HG02571 (cell line): ENCODE data around the gene HEXD.
"Not testable (repeated sequence)": the region's sequence is repeated elsewhere in the genome, so short reads cannot be mapped to it uniquely, and the experiment has no call there.

Source experiments
- ATAC-seq: cut with Tn5 transposase; IDR thresholded peaks from one replicate; pipeline ENCODE4 v1.9.1; 2021; ENCODE audit warnings: mild to moderate bottlenecking, moderate library complexity; ENCODE audit not compliant: unreplicated experiment

Gene HEXD

DNA sequence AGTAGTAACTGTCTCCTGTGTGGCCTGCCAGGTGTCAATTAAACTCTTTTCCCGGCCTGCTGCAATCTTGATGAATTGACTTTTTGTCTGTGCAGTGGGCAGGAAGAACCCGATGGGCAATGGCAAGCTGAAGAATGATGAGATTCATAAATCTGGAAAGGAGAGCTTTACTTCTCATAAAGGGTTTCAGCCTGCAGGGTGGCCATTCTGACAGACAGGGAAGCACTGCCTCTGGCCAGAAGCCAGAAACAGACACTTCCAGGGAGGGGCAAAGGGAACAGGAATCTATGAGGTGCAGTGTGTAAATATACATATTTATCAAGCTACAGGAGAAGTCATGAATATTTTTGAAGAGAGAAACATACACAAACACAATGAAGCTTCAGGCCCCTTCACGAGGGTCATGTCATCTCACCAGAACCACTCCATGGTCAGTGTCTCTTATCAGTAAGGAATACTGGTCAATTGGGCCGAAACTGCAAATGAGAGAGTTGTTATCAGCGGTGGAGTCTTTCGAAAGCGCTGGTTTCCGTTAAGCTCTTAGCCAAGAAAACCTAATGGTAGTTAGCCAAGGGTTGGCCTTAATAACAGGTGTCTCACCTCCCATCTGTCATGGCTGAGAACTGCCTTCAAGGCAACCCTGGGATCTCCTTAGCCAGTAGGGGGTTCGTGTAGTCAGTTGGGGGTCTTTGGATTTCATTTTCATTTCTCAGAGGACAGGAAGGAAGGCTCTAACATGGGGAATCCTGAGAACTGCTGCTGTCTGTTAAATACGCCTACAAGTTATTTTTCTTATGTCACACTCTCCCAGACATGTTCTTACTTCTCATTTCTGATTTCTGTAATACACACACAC lies 39.2 kb downstream of the HEXD start:
- ATAC-seq, result no peak

DNA sequence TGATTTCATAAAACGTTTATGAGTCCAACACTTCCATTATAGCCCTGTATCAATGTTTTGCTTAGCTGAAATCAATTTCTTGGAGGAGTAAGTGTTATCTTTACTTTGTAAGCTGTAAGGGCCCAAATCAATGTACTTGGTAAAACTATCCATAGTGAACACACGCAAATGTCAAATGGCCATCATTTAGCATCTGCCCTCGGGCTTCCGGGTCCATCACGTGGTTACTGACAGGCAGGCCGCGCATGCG lies 39.7 kb downstream of the HEXD start:
- ATAC-seq, result no peak

DNA sequence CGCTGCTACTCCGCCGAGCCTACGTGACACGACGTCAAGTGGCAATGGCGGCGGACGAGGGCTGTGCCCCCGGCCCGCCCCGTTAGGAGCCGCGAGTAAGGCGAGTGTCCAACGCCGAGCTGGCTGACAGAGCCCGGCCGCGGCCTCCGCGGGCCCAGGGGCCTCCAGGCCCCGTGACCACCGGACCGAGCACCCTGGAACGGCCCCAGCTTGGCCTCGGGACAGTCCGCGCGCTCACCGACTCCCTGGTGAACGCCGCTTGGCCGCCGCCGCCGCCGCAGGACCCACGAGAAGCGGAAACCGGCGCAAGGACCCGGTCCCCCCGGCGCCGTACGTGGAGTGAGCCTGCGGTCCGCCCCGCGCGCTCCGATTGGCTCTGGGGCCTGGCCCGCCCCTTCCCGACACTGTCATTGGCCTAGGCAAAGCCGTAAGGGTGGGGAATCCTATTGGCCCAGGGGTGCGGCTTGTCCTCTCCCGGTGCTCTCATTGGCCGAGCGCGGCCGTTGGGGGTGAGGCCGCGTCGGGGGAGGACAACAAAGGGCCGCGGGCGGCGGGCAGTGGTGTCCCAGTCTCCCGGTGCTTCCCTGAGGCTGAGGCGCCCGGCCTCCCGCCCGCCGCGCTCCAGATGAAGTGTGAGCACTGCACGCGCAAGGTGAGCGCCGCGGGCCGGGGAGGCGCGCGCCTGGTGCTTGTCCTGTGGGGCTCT lies 40.2 kb downstream of the HEXD start, which contains the start of gene NARF:
Gene NARF, plus strand, starts transcription at position 563 of the 706 bp plus-strand sequence. Its CDS starts 63 bp downstream, at position 626.
- ATAC-seq, result peak; percentile 95

DNA sequence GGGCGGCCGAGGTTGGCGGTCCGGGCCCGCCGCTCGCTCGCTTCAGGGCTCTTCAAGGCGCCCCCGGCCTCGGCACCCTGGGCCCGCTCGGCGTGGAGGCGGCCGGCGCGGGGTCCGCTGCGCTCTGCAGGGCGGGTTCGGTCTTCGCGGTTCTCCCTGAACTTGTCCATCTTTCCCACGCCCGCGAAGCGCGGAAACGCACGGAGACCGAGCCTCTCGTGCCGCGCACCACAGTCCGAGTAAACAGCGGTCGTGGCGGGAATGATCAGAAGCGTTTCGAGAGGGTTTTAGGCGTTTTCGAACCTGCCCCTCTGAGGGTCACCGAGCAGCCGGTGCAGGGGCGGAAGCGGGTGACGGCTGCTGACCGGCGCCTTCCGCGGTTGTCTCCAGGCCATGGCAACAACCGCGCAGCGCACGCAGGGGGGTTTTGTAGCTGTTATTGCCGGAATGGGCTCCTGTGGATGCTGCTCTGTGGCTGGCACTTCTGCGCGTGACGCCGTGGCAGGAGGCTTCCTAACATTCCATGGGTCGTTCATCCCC lies 40.8 kb downstream of the HEXD start:
- ATAC-seq, result no peak

DNA sequence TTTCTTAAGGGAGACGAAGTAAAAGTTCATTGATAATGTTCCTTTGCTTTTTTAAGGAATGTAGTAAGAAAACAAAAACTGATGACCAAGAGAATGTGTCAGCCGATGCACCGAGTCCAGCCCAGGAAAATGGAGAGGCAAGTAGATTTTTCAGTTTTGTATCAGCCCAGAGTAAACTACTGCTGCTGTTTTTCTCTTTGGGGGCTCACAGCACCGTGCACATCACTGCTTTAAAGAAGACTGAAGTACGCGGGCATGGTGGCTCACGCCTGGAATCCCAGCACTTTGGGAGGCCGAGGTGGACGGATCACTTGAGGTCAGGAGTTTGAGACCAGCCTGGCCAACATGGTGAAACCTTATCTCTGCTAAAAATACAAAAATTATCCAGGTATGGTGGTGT lies 41.8 kb downstream of the HEXD start:
- not testable (repeated sequence) for ATAC-seq

DNA sequence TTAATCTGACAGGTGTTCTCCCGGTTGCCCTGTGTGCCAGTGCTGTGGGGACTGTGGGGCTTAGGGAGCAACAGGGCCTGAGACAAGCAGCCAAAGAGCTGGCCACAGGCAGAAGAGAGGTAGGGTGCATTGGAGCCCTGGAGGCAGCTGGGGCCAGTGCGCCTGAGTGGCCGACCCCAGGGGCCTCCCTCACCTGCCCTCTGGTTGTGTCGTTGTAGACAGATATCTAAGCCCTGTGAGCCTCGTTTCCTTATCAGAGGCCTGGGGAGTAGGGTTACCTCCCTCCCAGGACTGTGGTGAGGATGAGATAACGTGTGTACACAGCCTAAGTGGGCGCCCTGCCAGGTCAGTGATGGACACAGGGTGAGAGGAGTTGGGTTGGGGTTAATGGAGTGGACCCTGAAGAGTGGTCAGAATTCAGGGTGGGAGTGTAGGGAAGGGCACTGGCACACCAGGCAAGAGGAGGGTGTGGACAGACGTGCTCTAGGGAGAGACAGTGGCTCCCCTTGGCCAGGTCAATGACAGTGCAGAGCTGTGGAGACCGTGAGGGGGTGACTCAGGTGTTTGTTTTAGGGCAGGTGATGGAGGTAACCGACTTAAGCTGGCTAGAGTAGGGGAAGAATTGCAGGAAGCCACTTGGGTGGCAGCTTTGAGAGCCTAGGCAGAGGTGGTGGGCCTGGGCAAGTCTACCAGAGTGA lies 43.8 kb downstream of the HEXD start:
- ATAC-seq, result no peak

DNA sequence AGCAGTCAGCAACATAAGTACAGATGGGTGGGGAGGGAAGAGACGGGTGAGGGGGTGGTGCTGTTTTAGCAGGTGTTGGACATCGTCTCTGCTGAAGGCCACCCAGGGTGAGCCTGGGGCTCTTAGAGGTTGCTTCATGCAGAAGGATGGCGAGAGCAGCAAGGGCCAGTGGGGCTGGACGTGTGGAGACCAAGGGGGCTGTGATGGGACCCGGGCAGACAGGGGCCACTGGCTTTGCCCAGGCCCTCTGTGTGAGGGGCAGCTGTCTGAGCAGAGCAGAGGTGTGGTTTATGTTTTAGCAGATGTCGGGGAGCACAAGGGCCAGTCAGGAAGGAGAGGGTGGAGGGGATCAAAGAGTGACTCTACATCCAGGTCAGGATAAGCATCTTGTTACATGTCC lies 45.2 kb downstream of the HEXD start:
- ATAC-seq, result no peak

DNA sequence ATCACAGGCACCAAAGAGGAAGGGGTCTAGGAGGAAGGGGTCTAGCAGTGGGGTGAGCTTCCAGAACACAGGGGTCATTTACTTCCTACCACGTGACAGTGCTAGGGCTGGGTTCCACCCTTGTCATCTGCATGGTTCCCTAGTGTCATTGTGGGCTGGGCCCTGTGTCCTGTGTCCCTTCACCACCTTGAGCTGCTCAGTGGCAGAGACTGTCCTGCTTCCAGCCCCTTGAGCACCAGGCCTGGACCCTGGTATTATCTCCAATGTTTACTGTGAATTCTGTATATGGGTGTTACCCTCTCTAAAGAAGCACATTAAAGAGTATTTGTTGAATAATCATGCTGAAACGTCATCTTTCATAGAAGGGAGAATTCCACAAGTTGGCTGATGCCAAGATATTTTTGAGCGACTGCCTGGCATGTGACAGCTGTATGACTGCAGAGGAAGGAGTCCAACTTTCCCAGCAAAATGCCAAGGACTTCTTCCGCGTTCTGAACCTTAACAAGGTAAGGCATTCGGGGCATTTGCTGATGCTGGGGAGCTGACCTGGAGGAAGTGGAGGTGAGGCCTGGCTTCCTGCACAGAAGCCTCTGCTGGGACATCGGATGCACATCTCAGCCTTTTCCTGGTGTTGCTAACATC lies 45.9 kb downstream of the HEXD start:
- no peak for ATAC-seq

DNA sequence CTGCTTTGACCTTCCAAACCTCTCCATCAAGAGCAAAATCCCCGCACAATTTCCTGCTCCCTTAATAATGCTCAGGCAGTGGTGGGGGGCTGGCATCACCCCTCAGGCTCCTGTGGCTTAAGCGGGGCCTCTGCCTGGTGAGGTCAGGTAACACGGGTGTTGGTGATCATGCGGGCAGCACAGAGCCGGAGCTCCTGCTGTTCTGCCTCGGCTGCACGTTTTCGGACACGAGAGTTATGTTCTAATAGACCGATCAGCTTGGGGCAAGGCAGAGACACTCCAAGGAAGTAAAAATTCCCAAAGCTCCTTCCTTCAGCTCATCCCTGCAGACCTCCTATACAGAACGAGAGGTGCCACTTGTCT lies 46.4 kb downstream of the HEXD start:
- no peak for ATAC-seq

DNA sequence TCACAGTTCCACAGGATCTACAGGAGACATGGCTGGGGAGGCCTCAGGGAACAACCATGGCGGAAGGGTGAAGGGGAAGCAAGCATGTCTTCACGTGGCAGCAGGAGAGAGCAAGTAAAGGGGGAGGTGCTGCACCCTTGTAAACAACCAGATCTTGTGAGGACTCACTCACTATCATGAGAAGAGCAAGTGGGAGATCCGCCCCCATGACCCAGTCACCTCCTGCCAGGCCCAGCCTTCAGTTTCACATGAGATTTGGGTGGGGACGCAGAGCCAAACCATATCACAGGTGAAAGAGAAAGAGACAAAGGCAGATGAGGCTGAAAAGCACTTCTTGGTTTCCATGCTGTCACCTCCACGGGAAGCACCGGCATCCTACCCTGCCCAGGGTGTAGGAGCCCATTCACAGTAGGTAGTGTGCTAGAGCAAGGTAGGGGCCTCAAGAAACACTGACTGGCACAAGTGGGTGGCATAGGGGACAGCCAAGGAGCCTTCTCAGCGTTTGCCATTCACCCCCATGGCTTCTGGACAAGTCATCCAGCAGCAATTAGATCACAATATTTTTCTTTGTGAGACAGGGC lies 47.0 kb downstream of the HEXD start:
- ATAC-seq, result no peak

DNA sequence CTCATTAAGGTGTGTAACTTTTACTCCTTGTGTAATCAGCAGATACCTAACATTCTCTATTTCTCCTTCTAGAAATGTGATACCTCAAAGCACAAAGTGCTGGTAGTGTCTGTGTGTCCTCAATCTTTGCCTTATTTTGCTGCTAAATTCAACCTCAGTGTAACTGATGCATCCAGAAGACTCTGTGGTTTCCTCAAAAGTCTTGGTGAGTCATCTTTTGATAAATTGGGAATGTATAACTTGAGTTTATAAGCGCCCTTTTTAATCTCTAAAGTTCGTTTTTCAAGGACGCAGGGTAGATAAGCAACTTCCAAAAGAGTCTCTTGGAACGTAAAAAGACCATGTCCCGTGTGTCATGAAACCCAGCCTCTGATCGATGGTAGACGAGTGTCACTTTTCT lies 50.5 kb downstream of the HEXD start:
- ATAC-seq, result no peak

DNA sequence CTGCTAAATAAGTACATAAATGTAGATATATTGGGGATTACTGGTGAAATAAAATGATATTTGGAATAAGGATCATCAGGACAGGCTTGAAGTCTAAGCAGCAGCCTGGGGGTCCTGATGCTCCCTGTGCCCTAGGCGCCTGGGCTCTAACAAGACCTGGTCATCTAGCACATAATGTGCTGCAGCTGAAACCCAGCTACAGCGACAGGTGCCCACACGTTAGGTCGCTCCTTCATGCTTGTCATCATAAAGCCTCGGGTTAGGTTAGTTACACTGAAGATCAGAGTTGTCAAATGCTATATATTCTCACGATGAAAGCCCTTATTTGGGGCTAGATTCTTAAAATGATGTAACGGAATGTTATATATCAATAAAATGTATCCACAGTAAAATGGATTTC lies 51.9 kb downstream of the HEXD start:
- ATAC-seq, result no peak

DNA sequence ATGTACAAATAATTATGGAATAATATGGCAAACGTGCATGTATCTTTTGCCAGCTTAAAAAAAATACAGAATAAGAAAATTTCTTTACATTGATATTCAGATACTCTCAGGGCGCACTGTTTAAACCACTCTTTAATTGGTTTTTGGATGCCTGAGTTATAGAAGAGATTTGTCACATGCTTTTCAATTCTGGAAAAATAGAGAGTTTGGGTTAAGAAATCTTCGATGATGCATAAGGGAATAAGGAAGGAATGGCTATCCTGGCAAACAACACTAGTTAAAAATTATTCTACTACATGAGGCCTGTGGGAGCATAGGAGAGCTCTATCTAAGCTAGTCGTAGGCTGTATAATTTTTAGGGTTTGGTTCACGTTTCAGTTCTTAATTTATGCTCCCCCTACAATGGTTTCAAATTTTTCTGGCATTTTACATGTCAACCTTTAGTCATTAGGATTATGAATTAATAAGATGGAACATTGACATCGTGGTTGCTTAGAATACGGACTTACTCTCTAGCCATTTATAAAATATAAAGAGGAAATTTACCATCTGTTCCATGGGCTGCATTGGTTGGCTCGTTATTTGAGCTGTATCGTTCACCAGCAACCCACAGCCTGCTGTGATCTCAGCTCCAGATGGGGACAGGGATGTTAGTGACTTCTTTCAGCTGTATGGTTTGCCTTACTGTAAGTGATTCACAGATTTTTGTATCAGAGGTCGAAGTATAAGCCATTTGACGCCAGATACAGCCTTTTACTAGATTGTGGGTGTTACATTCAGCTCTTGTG lies 56.3 kb downstream of the HEXD start:
- ATAC-seq, result no peak

DNA sequence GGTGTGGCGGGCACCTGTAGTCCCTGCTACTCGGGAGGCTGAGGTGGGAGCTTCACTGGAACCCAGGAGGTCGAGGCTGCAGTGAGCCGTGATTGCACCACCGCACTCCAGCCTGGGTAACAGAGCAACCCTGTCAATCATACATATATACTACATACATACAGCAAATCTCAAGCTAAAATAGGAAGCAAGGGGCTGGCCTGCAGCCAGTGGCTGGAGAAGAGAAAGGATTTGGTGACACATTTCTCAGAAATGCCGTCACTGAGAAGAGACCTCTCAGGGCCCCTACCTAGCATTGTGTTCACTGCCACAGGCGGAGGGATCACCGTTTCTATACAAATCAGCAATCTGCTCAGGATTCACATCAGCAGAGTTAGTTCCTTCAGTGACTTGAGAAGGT lies 57.3 kb downstream of the HEXD start:
- no peak for ATAC-seq

DNA sequence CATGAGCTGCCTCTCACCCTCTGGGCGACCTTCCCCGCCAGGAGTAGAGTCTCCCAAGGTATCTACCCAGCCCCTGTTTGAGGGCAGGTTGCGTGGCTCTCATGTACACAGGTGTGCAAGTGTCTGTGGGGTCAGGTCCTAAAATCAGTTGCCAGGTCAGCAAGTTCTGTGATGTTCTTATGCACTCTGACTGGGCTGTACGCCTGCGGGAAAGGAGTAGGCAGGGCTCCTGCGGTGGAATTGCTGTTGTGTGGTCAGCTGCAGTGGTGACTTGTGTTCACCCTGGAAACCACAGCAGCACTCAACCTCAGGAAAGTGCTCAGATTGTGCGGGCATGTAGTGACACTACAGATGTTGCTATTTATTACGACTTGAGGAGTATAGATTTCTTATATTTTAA lies 59.8 kb downstream of the HEXD start:
- ATAC-seq, result no peak

DNA sequence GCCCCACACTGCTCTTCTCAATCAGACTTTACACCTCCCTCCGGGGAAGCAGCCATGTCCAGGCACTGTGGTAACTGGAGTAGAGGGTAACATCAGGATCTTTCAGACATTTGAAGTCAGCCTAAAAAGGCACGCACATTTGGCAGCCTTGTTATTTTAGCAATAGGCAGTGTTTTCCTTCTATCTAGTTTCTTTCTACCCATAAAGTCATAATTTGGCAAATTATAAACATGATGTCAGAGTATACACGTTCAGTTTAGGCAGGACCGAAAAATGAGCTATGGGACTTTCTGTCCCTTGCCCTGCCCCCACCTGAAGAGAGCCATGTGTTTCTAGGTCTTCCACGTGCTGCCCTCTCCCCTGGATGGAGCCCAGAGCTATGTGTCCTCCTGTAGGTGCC lies 61.5 kb downstream of the HEXD start:
- ATAC-seq, result no peak

DNA sequence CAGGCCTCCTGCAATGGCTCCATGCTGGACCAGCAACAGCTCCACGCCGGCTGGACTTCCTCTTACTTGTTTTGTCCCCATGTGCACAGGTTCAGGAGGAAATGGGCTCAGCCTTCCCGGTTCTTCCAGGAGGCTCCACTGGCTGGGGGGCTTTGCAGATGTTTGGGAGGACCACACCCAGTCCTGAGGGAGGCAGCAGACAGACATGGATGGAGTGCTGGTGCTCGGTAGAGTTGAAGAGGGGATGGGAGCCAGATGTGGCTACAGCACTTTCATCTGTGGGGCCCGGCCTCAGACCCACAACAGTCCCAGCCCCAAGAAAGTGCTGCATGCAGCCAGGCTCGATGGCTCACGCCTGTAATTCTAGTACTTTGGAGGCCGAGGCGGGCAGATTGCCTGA lies 62.2 kb downstream of the HEXD start:
- ATAC-seq, result no peak

DNA sequence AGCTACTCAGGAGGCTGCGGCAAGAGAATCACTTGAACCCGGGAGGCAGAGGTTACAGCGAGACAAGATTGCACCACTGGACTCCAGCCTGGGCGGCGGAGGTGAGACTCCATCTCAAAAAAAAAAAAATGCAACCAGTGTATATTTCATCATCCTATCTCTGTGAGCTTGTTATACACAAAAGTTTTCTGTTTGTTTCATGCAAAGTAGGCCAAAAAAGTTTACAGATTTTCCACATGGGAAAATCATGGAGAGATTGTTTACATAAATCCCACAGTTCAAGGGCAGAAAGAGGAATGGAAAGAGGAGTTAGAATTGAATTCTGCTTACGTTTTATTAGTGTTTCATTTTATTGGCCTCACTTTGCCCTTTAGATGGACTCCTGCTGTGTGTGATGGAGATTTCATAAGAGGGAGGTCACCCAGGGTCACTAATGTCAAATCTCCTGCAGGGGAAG lies 65.1 kb downstream of the HEXD start:
- ATAC-seq, result no peak

DNA sequence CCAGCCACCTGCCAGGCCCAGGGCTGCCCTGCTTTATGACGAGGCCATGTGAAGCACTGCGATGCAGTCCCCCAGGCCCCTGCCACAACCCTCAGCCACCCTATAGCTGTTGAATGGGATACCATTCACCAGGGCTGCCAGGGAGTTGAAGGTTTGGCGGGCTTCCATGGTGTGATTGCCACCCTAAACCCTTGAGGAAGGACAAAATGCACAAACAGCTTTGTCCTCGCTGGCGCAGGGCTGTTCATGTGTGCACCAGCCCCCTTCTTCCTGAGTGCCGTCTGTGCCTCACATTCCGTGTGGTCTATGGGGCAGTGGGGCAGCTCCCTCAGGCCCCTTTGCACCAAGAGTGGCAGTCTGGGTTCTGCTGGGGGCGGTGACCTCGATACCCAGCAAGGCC lies 65.7 kb downstream of the HEXD start:
- no peak for ATAC-seq
